ACC112 (cell line): ENCODE results near the gene RPS3.

ENCODE experiments used
- H2AFZ ChIP-seq: fragments of 200-600 bp; sonication (generic); one replicate; pipeline ENCODE4 v1.6.0; 2017; ENCODE audit warnings: antibody characterized with exemption, low read length; ENCODE audit not compliant: unreplicated experiment
- H3K27ac ChIP-seq: fragments of 200-600 bp; sonication (generic); 2 replicates; pipeline ENCODE4 v1.5.1; 2014; ENCODE audit warnings: low read depth, mild to moderate bottlenecking, antibody characterized with exemption, low read length, moderate library complexity
- H3K27me3 ChIP-seq: fragments of 200-600 bp; sonication (generic); 2 replicates; pipeline ENCODE4 v1.6.1; 2014; ENCODE audit warnings: mild to moderate bottlenecking, antibody characterized with exemption, low read length, moderate library complexity, mixed read lengths; ENCODE audit not compliant: insufficient read depth
- H3K36me3 ChIP-seq: fragments of 200-600 bp; sonication (generic); 2 replicates; pipeline ENCODE4 v1.6.1; 2016; ENCODE audit warnings: mild to moderate bottlenecking, antibody characterized with exemption, low read length, moderate library complexity, mixed read lengths; ENCODE audit not compliant: insufficient read depth
- H3K4me1 ChIP-seq: fragments of 200-600 bp; sonication (generic); one replicate; pipeline ENCODE4 v1.6.1; 2016; ENCODE audit warnings: low read length, mixed read lengths; ENCODE audit not compliant: insufficient read depth, unreplicated experiment, control insufficient read depth
- H3K4me3 ChIP-seq: fragments of 200-600 bp; sonication (generic); 2 replicates; pipeline ENCODE4 v1.5.1; 2014; ENCODE audit warnings: mild to moderate bottlenecking, low read depth, low read length
- H3K79me2 ChIP-seq: fragments of 200-600 bp; sonication (generic); one replicate; pipeline ENCODE4 v1.6.0; 2016; ENCODE audit warnings: low read length; ENCODE audit not compliant: control insufficient read depth, unreplicated experiment, insufficient read depth

Gene RPS3

DNA sequence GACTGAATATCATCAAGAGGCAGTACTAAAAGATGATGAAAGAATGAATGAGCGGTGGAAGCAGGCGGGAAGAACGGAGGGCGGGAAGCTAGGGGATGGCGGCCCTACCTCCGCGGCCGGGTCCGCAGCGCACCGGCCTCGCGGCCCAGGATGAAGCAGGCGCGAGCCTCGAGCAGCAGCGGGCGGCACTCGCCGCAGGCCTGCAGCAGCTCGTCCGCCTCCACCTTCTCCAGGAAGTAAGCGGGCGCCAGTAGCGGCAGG lies 30.3 kb downstream of the RPS3 start:
- no peaks in the 10 kb centered on the region for H3K27me3 ChIP-seq
- peak overlapping the region; percentile 43 for H3K27ac ChIP-seq
- H3K4me3 ChIP-seq: peak overlapping the region; percentile 75
- peaks cover 7% of the 10 kb centered on the region; the same call in 1 of the 2 replicates for H3K36me3 ChIP-seq
- peaks cover 14% of the 10 kb centered on the region for H3K4me1 ChIP-seq
- peaks cover 32% of the 10 kb centered on the region for H3K79me2 ChIP-seq
- peak overlapping the region; percentile 9 for H2AFZ ChIP-seq

DNA sequence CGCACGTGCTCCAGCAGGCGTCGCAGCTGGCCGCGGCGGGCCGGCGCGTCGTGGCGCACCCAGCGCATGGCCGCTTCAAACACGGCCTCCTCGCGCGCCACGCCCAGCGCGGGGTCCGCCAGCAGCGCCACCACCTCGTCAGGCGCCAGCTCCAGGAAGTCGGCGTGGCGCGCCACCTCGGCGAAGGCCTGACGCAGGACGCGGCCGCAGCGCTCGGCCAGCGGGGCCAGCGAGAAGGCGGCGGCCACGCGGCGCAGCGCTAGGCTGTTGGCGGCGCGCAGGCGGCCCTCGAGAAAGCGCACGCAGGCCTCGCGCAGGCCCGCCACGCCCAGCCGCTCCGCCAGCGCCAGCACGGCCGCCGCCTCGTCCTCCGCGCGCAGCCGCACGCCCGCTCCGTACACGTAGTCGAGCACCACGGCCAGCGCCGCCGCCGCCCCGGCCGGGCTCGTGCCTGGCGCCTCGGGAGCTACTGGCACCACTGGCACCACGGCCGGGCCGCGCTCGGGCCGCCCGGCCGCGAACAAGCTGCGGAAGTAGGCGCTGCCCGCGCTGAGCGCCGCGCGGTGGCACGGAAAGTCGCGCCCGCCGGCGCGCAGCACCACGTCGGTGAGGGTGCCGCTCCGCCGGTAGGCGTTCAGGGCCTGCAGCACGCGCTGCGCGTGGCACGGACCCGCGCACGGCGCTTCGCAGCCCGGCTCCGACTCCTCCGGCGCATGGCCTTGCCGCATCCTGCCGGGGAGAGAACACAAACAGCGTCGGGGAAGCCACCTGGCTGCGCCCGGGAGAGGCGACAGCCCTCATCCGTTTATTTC lies 30.8 kb downstream of the RPS3 start:
- Histone ChIP-seq H3K79me2 (peaks cover 32% of the 10 kb centered on the region), H3K27me3 (no peaks in the 10 kb centered on the region), H3K36me3 (peaks cover 6% of the 10 kb centered on the region; the same call in 1 of the 2 replicates), H2AFZ (peak overlapping the region; percentile 62), H3K27ac (peak overlapping the region; percentile 43), H3K4me1 (peaks cover 14% of the 10 kb centered on the region), H3K4me3 (peak overlapping the region; percentile 75)

DNA sequence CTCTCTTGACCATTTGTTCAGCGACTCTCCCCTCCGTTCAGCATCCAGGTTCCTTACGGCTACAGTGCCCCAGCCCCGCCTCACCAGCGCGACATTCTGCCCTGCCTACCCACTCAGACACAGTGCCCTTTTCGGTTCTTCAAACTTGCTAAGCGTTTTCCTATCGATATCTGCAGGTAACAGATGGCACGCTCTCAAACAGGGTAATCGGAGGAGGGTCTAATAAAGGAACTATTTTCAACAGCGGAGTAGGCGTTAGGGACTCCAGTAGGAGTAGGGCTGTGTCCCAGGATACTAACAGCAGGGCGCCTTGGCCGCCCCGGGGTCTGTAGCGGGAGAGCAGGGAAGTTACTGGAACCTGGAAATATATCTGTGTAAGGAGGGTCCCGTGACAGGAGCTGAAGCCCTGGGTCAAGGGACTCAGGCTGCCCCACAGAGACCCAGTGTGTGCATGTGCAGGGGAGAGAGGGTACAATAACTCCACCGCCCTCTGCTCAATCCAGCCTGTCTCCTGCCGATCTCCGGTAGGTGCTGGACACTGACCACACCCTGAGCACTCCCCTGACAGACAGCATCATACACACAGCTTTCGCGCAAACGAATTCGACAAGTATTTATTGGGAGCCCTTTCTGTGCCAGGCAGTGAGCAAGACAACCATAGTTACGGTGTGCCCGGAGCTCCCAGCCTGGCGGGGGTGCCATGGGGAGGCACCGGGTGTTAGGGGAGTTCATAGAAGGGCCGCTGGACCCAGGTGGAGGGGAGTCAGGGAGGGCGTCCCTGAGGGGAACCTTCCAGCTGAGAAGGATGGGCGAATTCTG lies 31.6 kb downstream of the RPS3 start:
- H3K79me2 ChIP-seq: peaks cover 32% of the 10 kb centered on the region
- H3K4me1 ChIP-seq: peaks cover 14% of the 10 kb centered on the region
- H3K36me3 ChIP-seq: peaks cover 4% of the 10 kb centered on the region; the same call in 1 of the 2 replicates
- peak overlapping the region; percentile 43 for H3K27ac ChIP-seq
- H3K27me3 ChIP-seq: no peaks in the 10 kb centered on the region
- no peak overlapping the region for H2AFZ ChIP-seq
- peak overlapping the region; percentile 75 for H3K4me3 ChIP-seq

DNA sequence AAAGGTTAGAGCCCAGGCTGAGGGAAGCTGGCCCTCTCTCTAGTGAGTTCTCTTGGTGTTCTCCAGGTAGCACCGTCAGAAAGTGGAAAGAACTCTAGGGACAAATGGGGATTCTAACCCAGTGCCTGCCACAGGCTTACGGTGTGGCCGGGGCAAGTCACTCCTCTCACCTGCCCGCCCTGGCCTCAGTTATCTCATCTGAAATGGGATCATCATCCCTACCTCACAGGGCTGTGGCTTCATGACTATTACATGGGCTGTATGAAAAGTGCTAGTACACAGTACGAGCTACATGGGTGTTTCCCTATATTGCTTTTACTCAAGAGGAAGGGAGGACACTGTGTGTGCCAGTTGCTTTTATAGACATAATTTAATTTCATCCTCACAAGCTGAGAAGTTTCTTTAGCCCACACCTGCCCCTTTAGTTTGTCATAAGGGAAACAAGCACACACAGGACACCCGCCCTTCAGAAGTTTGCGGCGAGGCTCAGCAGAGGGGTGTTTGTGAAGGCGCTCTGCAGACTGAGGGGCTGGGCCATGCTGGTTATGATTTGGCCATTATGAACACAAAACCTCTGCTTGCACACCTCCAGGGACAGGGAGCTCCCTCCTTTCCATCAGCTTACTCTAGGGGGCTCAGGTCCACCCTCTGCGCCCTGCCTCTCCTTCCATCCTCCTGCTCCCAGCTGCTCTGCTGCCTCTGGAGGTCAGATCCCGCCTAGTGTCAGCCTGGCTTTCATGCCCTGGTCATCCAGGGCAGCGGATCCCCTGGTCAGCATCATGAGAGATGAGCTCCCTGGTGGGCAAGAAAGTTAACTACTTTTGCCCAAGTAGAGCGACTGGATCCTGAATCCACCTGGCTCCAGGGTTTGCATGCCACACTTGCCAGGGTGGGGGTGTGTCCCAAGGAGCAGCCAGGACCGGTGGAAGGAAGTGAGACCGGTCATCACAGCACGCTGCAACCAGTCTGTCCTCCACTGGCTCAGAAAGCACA lies 32.5 kb downstream of the RPS3 start:
- Histone ChIP-seq H3K27me3 (no peaks in the 10 kb centered on the region), H3K4me1 (peaks cover 14% of the 10 kb centered on the region), H3K27ac (no peak overlapping the region), H2AFZ (no peak overlapping the region), H3K79me2 (peaks cover 29% of the 10 kb centered on the region), H3K4me3 (peak overlapping the region; percentile 75), H3K36me3 (peaks cover 4% of the 10 kb centered on the region; the same call in 1 of the 2 replicates)

DNA sequence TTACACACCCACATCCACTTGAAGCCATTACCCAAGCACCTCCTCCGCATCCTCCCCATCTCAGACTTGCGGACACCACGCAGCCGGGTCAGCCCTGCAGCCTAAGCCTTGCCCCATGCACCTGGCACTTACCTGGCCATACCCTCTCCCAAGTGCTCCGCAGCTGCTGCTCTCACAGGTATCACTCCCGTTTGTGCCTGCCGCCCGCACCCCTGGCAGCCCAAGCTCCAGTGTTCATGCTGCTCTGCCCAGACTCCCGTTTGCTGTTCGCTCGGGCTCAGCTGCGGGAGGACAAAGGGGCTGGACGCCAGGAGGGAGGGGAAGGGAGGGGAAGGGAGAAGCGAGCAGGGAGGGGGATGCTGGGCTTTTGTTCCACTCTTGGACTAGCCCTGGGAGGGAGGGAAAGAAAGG lies 33.6 kb downstream of the RPS3 start, which contains the start of gene KLHL35:
KLHL35 (minus strand) TSS at position 293 of the 411 bp plus-strand sequence. CDS start 2,574 bp downstream, outside the sequence.
- Histone ChIP-seq H3K27ac (no peak within 1 kb of the TSS), H3K4me1 (peaks cover 9% of the 10 kb centered on the region), H3K4me3 (no peak within 1 kb of the TSS), H3K27me3 (no peaks in the 10 kb centered on the region), H2AFZ (no peak within 1 kb of the TSS), H3K36me3 (peaks cover 2% of the 10 kb centered on the region; the same call in 1 of the 2 replicates), H3K79me2 (peaks cover 18% of the 10 kb centered on the region)

DNA sequence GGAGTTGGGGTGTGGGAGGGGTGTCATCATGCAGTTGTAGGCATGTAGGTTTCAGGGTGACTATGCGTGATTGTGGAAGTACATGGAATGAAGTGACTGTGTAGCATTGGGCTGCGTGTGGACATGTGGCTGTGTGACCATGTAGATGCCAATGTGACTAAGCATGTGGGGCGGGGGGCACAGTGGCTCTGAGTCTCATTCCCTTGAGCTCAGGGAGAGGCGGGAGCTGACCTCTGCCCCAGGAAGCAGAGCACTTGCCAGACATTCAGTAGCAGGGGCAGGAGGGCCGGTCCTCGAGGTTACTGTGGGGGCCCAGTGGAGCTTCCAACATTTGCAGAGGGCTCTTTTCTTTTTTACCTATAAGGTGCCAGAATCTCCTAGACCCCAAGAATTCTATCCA lies 34.1 kb downstream of the RPS3 start:
- no peak overlapping the region for H2AFZ ChIP-seq
- H3K4me3 ChIP-seq: no peak overlapping the region
- no peaks in the 10 kb centered on the region for H3K27me3 ChIP-seq
- no peak overlapping the region for H3K27ac ChIP-seq
- peaks cover 5% of the 10 kb centered on the region for H3K4me1 ChIP-seq
- H3K36me3 ChIP-seq: no peaks in the 10 kb centered on the region
- H3K79me2 ChIP-seq: peaks cover 13% of the 10 kb centered on the region

DNA sequence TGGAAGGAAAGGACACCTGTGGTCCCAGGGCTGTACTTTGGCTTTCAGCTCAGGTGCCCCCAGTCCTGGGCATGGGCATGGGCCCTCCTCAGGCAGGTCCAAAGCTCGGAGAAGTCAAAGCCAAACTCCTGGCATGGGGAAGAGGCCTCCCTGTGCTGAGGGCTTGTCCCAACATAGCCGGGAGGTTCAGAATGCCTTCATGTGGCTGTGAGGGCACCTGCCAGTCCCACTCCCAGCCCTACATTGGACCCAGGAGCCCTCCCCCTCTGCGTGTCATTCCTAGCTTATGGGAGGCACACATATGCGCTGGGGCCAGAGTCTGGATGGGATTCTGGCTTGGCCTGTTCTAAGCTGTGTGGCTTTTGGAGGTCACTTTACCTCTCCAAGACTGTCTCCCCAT lies 34.7 kb downstream of the RPS3 start:
- Histone ChIP-seq H3K27ac (no peak overlapping the region), H3K36me3 (no peaks in the 10 kb centered on the region), H3K4me1 (peaks cover 5% of the 10 kb centered on the region), H3K4me3 (no peak overlapping the region), H3K79me2 (peaks cover 8% of the 10 kb centered on the region), H2AFZ (no peak overlapping the region), H3K27me3 (no peaks in the 10 kb centered on the region)

DNA sequence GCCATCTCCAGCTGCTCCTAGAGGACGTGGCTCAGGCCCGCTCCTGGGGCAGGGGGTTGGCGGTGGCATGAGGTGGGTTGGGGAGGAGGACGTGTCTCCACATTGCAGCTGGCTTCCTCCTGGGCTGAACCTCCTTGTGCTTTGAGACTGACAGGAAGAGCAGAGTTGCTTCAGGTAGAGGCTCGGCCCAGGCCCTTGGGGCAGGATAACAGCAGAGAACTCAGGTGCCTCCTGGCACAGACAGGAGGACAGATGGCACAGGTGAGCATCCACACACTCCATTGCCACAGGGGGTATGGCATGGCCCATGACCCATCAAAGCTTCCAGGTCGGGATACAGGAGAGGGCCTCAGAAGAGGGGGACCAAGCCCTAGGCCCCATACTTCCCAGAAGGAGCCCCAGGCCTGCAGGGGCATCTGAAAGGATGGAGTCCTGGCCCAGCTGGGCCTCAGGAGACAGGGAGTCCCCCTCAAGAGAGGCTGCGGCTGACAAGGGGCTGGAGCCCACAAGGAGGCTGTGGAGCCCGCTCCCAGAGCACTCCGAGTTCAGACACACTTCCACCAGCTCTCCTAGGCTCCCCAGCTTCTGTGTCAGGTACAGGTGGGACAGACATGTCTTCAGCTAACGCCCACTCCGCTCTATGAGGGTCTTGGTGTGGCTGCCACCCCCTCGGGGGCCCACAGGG lies 35.7 kb downstream of the RPS3 start:
- Histone ChIP-seq H3K36me3 (no peaks in the 10 kb centered on the region), H3K4me1 (peaks cover 5% of the 10 kb centered on the region), H2AFZ (no peak overlapping the region), H3K27ac (no peak overlapping the region), H3K27me3 (no peaks in the 10 kb centered on the region), H3K4me3 (no peak overlapping the region), H3K79me2 (peaks cover 3% of the 10 kb centered on the region)

DNA sequence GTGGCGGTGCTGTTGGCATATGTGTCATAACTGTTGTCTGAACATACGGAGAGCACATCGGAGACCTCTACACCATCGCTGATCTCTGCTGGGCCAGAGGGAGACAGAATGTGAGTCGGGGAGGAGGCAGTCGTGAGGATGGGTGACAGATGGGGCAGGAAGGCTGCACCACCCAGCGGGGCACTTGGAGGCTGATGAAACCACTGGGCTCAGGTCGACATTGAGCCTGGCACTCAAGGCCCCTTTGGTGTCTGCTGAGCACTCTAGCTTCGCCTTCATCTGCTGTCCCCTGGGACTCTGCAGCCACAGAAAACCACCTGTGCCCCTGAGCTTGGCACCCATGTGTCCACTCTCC lies 36.2 kb downstream of the RPS3 start:
- Histone ChIP-seq H3K27ac (no peak overlapping the region), H3K27me3 (no peaks in the 10 kb centered on the region), H2AFZ (no peak overlapping the region), H3K36me3 (no peaks in the 10 kb centered on the region), H3K4me1 (peaks cover 5% of the 10 kb centered on the region), H3K4me3 (no peak overlapping the region), H3K79me2 (peaks cover 3% of the 10 kb centered on the region)

DNA sequence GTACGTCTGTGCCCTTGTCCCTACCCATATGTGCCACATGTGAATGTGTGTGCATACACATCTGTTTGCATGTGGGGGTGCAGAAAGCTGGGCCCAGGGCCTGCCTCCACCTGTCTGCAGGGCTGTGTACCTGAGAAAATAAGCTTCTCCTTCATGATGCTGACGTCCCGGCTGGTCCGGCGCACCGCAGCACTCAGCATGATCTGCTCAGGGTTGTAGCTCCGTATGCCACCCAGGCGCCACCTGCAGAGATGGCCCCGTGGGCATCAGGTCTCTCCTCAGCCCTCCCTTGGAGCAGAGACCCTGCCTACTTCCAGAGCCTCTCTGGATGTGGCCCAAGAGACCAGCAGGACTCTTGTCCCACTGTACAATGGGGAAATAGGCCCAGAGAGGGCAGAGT lies 37.5 kb downstream of the RPS3 start:
- no peaks in the 10 kb centered on the region for H3K36me3 ChIP-seq
- H3K27ac ChIP-seq: no peak overlapping the region
- H3K4me3 ChIP-seq: no peak overlapping the region

More for the DNA sequence above, 37.5 kb downstream of the RPS3 start:
- no peaks in the 10 kb centered on the region for H3K4me1 ChIP-seq
- H3K27me3 ChIP-seq: no peaks in the 10 kb centered on the region
- H2AFZ ChIP-seq: no peak overlapping the region
- no peaks in the 10 kb centered on the region for H3K79me2 ChIP-seq
